ENCODE data around the gene TTC31.
"Not testable (repeated sequence)": the region's sequence is repeated elsewhere in the genome, so short reads cannot be mapped to it uniquely, and the experiment has no call there.

Gene TTC31

GRCh38 chr2:74457549-74458131 is 25.2 kb upstream of the TTC31 start:
- DNase-seq = peak; percentile 87

DNA sequence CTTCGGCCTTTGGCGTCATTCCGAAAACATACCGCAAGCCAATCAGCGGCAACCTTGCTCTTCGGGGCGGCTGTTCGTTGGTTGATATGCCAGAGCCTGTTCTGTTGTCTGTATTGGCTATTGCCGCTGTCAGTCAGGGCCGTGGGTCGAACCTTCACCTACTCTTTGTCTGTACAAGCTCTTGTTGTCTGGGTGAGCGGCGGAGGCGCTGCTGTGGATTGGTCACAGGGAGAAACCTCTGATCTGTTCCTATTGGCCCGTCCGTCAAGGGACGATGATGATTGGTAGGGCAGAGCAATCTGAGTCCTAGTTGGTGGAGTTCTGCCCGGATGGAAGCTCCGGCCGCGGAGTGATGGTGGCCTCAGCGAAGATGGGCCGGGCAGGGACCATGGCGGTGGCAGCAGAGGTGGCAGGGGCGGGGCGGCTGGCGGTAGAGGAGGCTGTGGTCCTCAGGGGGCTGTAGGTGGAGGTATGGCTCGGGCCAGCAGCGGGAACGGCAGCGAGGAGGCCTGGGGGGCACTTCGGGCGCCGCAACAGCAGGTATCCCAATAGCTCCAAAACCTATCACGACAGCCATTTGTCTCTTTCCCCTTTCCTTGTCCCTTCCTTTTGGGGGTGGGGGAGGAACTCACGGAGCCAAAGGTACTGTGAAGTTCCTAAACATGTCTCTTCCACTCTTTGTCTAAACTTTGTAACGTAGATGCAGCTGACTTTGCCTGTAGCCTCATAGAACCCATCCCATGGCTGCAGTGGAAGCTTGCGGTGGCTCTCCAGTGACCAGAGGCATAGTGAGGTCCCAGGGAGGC is 24.5 kb upstream of the TTC31 start, which contains the start of gene WBP1:
Gene WBP1 (plus strand): TSS at position 307 of the 806 bp plus-strand sequence. CDS start 165 bp downstream, at position 472.
- DNase-seq = peak; percentile 99

GRCh38 chr2:74458938-74459363 is 23.9 kb upstream of the TTC31 start:
- no peak for DNase-seq

- DNase-seq = not testable (repeated sequence)
Measured at GRCh38 chr2:74459503-74460118, 23.3 kb upstream of the TTC31 start.

DNA sequence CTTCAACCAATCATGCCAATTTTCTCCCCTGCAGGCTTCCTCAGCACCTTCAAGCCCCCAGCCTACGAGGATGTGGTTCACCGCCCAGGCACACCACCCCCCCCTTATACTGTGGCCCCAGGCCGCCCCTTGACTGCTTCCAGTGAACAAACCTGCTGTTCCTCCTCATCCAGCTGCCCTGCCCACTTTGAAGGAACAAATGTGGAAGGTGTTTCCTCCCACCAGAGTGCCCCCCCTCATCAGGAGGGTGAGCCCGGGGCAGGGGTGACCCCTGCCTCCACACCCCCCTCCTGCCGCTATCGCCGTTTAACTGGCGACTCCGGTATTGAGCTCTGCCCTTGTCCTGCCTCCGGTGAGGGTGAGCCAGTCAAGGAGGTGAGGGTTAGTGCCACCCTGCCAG is 22.7 kb upstream of the TTC31 start:
- not testable (repeated sequence) for DNase-seq

DNA sequence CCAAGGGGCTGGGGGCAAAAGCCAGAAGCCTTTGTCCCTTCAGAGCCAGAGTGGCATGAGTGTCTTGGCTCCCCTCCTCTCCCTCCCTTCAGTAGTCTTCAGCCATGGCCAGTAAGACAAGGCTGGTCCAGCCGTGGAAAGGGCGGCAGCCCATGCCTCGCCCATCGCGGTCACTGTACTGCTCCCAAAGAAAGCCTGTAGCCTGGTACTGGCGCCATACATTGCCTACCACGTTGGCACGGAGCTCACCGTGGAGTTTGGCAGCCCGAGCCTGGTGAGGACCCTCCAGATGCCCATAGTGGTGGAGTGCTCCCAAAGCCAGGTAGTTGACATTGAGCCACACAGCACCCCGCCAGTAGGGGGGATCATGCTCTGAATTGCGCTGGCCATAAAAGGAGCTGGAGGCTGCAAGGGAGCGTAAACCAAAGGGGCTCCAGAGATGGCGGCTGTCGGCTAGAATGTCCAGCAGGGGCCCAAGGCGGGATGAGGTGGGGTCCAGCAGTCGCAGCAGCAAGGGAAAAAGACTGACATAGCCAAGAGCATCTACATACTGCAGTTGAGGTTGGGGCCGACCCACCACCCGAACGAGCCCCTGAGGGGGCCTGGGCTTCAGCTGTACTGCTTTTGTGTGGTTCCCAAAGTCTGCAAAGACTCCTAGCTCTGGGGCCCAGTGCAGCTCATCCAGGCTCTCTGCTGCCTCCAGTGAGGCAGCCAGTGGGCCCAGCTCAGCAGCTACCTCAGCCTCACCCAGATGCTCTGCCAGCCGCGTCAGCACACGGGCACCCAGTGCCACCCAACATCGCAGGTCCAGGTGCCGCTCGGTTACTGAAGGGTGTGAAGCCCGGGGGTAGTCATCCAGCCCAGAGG is 21.5 kb upstream of the TTC31 start:
- no peak for DNase-seq

DNA sequence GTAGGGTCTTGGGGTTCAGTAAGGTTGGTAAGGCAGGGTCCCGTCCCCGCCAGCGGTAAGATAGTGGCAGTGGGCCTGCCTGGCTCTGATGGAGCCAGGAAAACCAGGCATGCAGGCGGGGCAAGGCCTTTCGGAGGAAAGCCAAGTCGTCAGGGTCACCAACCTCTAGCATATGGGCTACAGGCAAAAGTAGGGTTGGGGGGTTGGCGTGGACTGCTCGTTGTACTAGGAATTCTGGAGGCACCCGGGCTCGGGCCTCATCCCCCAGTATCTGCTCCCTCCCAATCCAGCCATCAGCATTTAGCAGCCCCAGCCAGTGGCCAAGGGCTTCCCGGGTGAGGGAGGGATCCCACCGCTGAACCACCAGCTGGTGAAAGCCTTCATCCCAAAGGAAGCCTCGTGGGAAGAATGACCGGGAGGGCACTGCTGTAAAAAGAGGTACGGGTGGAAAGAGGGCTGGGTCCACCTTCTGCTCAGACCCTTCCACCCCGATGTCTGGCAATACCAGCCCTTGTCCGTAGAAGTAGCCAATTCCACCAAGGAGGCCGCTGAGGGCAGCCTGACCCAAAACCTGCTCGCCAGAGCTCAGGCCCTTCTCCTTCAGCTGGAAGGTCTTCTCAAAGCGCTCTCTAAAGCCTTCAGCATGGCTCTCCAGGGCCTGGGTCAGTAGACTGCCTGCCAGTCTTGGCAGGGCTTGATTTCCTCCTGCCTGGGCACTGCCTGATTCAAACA is 20.7 kb upstream of the TTC31 start:
- DNase-seq = no peak

DNA sequence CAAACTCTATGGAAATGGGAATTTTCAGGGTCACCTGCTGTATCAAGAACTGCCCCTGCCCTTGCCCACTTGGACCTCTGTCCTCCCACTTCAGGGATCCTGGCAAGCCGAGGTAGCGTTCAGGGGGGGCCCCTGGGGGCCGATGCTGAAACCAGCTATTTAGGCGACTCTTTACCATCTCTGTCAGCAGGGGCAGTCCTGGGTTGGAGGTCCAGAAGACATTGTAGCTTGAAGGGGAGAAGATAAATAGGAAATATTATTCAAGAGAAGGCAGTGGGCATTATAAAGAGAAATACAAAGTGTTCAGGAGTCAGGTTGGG is 20.1 kb upstream of the TTC31 start:
- no peak for DNase-seq

DNA sequence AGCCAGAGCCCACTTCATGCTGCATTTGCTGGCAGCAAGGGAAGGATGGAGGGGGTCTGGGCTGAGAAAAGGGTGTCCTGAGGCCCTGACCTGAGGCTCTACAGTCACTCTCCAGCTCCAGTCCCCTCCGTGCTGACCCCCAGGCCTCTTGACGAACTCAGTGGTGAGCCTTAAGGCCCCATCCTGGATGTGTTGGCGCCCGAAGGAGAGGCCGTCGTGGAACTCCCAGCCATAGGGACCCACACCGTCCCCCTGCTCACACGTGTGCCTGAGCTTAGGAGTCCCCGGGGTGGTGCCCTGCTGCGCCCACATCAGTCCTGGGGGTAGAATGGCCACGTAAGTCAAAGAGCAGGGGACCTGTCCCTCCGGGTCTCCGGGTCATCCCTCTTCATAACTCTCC is 18.5 kb upstream of the TTC31 start:
- no peak for DNase-seq

DNA sequence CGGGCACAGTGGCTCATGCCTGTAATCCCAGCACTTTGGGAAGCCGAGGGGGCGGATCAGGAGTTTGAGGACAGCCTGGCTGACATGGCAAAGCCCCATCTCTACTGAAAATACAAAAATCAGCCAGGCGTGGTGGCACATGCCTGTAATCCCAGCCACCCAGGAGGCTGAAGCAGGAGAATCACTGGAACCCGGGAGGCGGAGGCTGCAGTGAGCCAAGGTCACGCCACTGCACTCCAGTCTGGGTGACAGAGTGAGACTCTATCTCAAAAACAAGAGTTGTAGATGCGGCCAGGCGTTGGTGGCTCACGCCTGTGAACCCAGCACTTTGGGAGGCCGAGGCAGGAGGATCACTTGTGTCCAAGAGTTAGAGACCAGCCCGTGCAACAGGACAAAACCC is 12.1 kb upstream of the TTC31 start:
- not testable (repeated sequence) for DNase-seq

GRCh38 chr2:74471332-74472065 is 11.4 kb upstream of the TTC31 start:
- DNase-seq = no peak

- peak; percentile 96 for DNase-seq
Measured at GRCh38 chr2:74472086-74472944, 10.6 kb upstream of the TTC31 start, which contains the start of gene MRPL53. Gene MRPL53, minus strand, starts transcription at chr2:74472680. Its CDS starts 20 bp downstream, at chr2:74472660.

GRCh38 chr2:74472945-74473258 is 10.0 kb upstream of the TTC31 start:
- no peak for DNase-seq

DNA sequence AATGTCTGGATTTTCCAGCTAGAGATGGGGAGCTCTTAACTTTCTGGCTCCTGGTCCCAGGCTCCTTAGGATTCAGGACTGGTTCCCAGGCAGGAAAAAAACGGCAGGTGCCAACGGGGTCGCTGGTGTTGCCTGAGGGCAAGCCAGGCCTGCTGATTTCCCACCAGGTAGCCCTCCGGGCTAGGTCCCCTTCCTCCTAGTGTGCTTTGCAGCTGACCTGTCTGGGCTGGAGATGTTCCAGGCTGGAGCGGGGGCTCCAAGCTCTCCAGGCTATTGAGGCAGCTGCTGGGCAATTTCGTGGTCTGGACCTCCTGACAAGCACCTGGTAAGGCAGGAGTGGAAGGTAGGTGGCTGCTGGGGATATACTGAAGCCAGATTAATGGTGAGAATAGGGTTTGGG is 8.4 kb upstream of the TTC31 start:
- no peak for DNase-seq

DNA sequence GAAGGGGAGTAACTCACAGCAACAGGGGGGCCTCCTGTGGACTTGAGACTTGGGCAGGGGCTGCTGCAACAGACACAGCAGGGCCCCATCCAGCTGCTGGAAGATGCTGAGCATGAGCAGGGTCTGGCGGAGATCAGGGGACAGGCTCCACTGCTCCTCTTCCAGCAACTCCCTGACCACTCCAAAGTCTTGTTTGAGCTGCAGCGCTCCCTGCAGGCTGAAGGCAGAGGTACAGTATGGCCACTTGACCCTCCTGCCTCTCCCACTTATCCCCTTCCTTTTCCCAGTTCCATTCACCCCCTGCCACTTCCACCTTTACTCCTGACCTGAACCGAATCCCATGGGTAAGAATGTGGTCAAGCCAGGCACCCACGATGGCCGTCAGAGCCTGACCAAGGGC is 8.0 kb upstream of the TTC31 start:
- DNase-seq = no peak

- no peak for DNase-seq
Measured at GRCh38 chr2:74481431-74481830, 1.4 kb upstream of the TTC31 start.

- DNase-seq = peak; percentile 56
Measured at GRCh38 chr2:74481961-74482800, 700 bp upstream of the TTC31 start.

DNA sequence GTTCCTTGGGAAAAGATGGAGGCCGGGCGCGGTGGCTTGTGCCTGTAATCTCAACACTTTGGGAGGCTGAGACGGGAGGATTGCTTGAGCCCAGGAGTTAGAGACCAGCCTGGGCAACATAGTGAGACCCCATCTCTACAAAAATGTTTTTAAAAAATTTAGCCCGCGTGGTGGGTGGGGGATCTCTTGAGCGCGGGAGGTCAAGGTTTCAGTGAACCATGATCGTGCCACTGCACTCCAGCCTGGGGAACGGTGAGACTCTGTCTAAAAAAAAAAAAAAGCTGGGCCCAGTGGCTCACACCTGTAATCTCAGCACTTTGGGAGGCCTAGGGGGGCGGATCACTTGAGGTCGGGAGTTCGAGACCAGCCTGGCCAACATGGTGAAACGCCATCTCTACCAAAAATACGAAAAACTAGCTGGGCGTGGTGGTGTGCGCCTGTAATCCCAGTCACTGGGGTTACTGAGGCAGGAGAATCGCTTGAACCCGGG is 839 bp downstream of the TTC31 start:
- not testable (repeated sequence) for DNase-seq

DNA sequence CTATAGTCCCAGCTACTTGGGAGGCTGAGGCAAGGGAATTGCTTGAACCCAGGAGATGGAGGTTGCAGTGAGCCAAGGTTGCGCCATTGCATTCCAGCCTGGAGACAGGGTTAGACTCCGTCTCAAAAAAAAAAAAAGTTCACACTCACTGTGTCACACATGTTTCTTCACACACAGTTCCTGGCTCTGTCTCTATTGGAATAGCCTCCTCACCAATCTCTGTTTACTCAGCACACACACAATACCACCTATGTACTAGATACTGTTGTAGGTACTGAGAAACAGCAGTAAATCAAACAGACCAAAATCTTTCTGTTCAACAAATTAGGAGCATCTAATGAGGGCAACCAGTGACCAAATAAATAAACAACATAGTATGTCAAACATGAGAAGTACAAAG is 3.3 kb downstream of the TTC31 start:
- no peak for DNase-seq

All from CD4-positive, alpha-beta T cell treated with Interleukin-6 for 4 hours (primary cell).